ENCODE data around the gene NRROS. TPM values are rescaled to one million over a fixed set of nuclear protein-coding genes. Genes with fewer than 3 reads are reported as not detected.

The NRROS gene
- total RNA-seq, 1 experiment from 2014 or later, result 1.5 TPM

DNA sequence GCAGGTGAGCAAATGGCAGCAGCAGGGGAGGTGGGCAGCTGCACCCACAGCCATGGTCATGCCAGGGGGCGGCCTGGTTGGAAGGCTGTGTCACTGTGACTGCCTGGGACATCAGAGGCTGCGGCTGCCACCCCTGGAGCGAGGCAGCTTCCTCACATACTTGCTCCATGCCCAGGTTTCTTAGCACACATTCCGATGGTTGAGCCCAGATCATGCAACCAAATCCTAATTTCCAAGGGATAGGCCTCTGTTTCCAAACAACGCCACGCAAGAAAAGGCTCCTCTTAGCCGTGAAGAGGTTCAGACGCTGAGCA lies 11.6 kb upstream of the NRROS start:
- ChIA-PET CTCF (interaction anchor here (0.5 kb wide), 1 partner anchor 154 kb away, joined by 5 read pairs; no protein-coding TSS in a partner anchor), POLR2A (no interaction called here)
- TF ChIP-seq, protein P1, sequence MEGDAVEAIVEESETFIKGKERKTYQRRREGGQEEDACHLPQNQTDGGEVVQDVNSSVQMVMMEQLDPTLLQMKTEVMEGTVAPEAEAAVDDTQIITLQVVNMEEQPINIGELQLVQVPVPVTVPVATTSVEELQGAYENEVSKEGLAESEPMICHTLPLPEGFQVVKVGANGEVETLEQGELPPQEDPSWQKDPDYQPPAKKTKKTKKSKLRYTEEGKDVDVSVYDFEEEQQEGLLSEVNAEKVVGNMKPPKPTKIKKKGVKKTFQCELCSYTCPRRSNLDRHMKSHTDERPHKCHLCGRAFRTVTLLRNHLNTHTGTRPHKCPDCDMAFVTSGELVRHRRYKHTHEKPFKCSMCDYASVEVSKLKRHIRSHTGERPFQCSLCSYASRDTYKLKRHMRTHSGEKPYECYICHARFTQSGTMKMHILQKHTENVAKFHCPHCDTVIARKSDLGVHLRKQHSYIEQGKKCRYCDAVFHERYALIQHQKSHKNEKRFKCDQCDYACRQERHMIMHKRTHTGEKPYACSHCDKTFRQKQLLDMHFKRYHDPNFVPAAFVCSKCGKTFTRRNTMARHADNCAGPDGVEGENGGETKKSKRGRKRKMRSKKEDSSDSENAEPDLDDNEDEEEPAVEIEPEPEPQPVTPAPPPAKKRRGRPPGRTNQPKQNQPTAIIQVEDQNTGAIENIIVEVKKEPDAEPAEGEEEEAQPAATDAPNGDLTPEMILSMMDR (IDR thresholded peaks at IDR 0.05; ENCODE audit: insufficient read depth in 1 of 2, low read depth in 1 of 2, low read length in 1 of 2, severe bottlenecking in 1 of 2, unreplicated experiment in 1 of 2), result no peak
- Mint-ChIP-seq H3K4me1 (ENCODE audit: low read depth, unreplicated experiment) (peaks cover 8% of the 10 kb centered on the region), H3K27ac (ENCODE audit: unreplicated experiment) (no peak overlapping the region), H3K27me3 (ENCODE audit: insufficient read depth, unreplicated experiment) (no peaks in the 10 kb centered on the region), H3K4me3 (ENCODE audit: unreplicated experiment) (no peak overlapping the region), H3K9me3 (ENCODE audit: unreplicated experiment) (no peaks in the 10 kb centered on the region), H3K36me3 (ENCODE audit: insufficient read depth, unreplicated experiment) (peaks cover 11% of the 10 kb centered on the region)
- Histone ChIP-seq H3K36me3 (ENCODE audit: control insufficient read depth, insufficient read depth, low read length) (no peaks in the 10 kb centered on the region), H3K9me3 (no peaks in the 10 kb centered on the region), H3K4me3 (ENCODE audit: low read depth, low read length) (no peak overlapping the region), H3K4me1 (no peaks in the 10 kb centered on the region), H3K27me3 (replicated peaks; ENCODE audit: control insufficient read depth, insufficient read depth, low read length) (no peaks in the 10 kb centered on the region)
- intact Hi-C loops (cut with micrococcal nuclease; ENCODE audit: unreplicated experiment), result no loop called here
- no TSS peak for BruUV-seq (replicated peaks)
- DNase-seq, result no peak

DNA sequence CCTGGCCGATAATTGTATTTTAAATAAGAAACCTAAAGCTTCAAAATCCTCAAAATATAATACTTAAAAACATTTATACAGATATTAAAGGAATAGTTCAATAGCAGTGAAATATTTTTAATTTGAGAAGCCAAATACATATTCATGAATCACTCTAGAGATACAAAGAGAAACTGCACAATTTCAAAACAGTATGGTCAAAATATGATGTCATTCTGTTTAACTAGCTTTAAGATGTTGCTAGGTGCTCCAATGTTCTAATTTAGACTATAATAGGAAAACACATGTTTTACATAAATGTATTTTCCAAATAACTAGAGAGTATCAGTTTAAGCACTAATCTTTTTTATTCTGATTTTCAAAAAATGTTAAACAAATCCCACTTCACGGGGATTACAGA lies 10.3 kb upstream of the NRROS start:
- H3K4me3 ChIP-seq (ENCODE audit: low read depth, low read length), result no peak overlapping the region
- CTCF ChIA-PET, result no interaction called here
- no peak for DNase-seq
- H3K36me3 Mint-ChIP-seq (ENCODE audit: insufficient read depth, unreplicated experiment), result peaks cover 17% of the 10 kb centered on the region
- H3K27me3 ChIP-seq (replicated peaks; ENCODE audit: control insufficient read depth, insufficient read depth, low read length), result no peaks in the 10 kb centered on the region
- no TSS peak for BruUV-seq (replicated peaks)
- H3K27me3 Mint-ChIP-seq (ENCODE audit: insufficient read depth, unreplicated experiment), result no peaks in the 10 kb centered on the region
- no peaks in the 10 kb centered on the region for H3K36me3 ChIP-seq (ENCODE audit: control insufficient read depth, insufficient read depth, low read length)
- no peak overlapping the region for H3K27ac Mint-ChIP-seq (ENCODE audit: unreplicated experiment)
- TF ChIP-seq, protein P1 (IDR thresholded peaks at IDR 0.05; ENCODE audit: insufficient read depth in 1 of 2, low read depth in 1 of 2, low read length in 1 of 2, severe bottlenecking in 1 of 2, unreplicated experiment in 1 of 2), result no peak
- no peak overlapping the region for H3K4me3 Mint-ChIP-seq (ENCODE audit: unreplicated experiment)
- POLR2A ChIA-PET, result no interaction called here
- H3K9me3 Mint-ChIP-seq (ENCODE audit: unreplicated experiment), result no peaks in the 10 kb centered on the region
- peaks cover 6% of the 10 kb centered on the region; the same call in 1 of the 2 replicates for H3K4me1 ChIP-seq
- H3K9me3 ChIP-seq, result no peaks in the 10 kb centered on the region
- peaks cover 13% of the 10 kb centered on the region for H3K4me1 Mint-ChIP-seq (ENCODE audit: low read depth, unreplicated experiment)
- intact Hi-C loops (cut with micrococcal nuclease; ENCODE audit: unreplicated experiment), result no loop called here

DNA sequence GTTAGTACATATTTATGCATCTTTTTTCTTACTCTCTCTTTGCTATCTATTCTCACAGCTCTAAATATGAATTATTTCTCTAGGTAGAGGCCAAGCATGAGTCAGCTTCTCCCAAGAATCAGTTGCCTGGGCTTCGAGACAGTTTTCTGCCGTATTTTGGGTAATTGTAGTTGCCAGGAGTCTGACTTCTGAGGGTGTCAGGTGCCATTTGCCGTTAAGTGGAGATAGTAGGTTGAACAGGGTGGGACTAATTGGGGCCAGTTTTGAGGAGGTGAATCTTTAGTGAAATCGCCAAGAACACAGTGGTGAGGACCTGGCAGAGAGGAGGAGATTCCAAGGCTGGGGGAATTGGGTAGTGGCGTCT lies 7.8 kb upstream of the NRROS start:
- BruUV-seq (replicated peaks), result no TSS peak
- H3K27ac Mint-ChIP-seq (ENCODE audit: unreplicated experiment), result peak overlapping the region; percentile 97

More for the DNA sequence above, 7.8 kb upstream of the NRROS start:
- Histone ChIP-seq H3K36me3 (ENCODE audit: control insufficient read depth, insufficient read depth, low read length) (no peaks in the 10 kb centered on the region), H3K27me3 (replicated peaks; ENCODE audit: control insufficient read depth, insufficient read depth, low read length) (no peaks in the 10 kb centered on the region), H3K4me1 (peaks cover 6% of the 10 kb centered on the region; the same call in 1 of the 2 replicates), H3K4me3 (ENCODE audit: low read depth, low read length) (peak overlapping the region; percentile 57), H3K9me3 (no peaks in the 10 kb centered on the region)
- DNase-seq, result no peak
- intact Hi-C loops (cut with micrococcal nuclease; ENCODE audit: unreplicated experiment), result loop anchor here (1.0 to 2.0 kb wide), 2 partner anchors 22 to 53 kb away; no protein-coding TSS in a partner anchor
- Mint-ChIP-seq H3K36me3 (ENCODE audit: insufficient read depth, unreplicated experiment) (peaks cover 17% of the 10 kb centered on the region), H3K9me3 (ENCODE audit: unreplicated experiment) (no peaks in the 10 kb centered on the region), H3K4me3 (ENCODE audit: unreplicated experiment) (peak overlapping the region; percentile 94), H3K27me3 (ENCODE audit: insufficient read depth, unreplicated experiment) (no peaks in the 10 kb centered on the region), H3K4me1 (ENCODE audit: low read depth, unreplicated experiment) (peaks cover 13% of the 10 kb centered on the region)
- CTCF ChIA-PET, result interaction anchor here (0.6 to 1.7 kb wide), 2 partner anchors 22 to 79 kb away, joined by 3 to 5 read pairs; no protein-coding TSS in a partner anchor
- POLR2A ChIA-PET, result interaction anchor here (0.5 to 0.8 kb wide), 3 partner anchors 103 to 147 kb away, joined by 4 to 5 read pairs (median 4); partner anchors contain the start of gene PAK2
- TF ChIP-seq, protein P1 (IDR thresholded peaks at IDR 0.05; ENCODE audit: insufficient read depth in 1 of 2, low read depth in 1 of 2, low read length in 1 of 2, severe bottlenecking in 1 of 2, unreplicated experiment in 1 of 2), result no peak

All from Caco-2 (cell line).